ENCODE data around the gene ASB7.

The ASB7 gene

DNA sequence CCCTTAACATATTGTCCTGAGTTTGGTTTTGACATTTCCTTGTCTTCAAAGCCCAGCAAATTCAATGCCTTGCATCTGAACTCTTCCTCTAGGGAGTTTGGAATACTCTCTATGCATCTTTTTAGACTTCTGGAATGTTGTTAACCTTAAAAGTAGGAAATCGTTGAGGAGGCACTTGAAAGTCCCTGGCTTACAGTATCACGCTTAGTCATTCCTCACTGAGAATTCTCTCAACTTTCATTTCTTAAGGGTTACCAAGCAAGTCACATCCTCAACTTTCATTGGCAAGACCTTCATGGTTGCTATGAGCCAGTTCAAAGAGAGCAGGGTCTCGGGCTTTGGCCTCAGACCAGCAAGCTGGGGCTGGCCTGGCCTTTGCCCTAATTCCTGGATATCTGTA lies 89.9 kb downstream of the ASB7 start:
- DNase-seq (ENCODE audit: low read depth): no peak
- TF ChIP-seq MYC (IDR thresholded peaks at IDR 0.05; ENCODE audit: low read depth, low read length): no peak
- TF ChIP-seq, protein P1, sequence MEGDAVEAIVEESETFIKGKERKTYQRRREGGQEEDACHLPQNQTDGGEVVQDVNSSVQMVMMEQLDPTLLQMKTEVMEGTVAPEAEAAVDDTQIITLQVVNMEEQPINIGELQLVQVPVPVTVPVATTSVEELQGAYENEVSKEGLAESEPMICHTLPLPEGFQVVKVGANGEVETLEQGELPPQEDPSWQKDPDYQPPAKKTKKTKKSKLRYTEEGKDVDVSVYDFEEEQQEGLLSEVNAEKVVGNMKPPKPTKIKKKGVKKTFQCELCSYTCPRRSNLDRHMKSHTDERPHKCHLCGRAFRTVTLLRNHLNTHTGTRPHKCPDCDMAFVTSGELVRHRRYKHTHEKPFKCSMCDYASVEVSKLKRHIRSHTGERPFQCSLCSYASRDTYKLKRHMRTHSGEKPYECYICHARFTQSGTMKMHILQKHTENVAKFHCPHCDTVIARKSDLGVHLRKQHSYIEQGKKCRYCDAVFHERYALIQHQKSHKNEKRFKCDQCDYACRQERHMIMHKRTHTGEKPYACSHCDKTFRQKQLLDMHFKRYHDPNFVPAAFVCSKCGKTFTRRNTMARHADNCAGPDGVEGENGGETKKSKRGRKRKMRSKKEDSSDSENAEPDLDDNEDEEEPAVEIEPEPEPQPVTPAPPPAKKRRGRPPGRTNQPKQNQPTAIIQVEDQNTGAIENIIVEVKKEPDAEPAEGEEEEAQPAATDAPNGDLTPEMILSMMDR (IDR thresholded peaks at IDR 0.05; ENCODE audit: low read depth, low read length): no peak
- TF ChIP-seq, protein P2, sequence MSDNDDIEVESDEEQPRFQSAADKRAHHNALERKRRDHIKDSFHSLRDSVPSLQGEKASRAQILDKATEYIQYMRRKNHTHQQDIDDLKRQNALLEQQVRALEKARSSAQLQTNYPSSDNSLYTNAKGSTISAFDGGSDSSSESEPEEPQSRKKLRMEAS (IDR thresholded peaks at IDR 0.05; ENCODE audit: low read depth, low read length): no peak
- H3K4me3 ChIP-seq (ENCODE audit: low read depth, low read length): no peak overlapping the region

DNA sequence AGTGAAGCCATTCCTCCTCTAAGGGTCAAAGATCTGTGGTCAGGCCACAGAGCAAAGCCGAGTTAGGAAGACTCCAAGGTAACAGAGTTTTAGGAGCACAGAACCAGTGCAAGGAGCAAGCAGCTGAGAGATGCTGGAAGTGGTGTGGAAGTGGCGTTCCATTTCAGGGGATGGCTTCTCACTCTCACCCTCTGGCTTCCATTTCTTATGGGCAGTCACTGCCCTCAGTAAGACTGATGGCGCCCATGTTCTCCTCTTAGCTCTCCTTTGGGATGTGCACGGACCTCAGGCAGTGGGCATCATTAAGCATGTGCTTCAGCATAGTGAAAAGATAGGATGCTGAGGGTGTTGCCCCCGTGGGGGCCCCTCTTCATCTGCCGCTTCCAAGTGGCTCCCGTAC lies 90.3 kb downstream of the ASB7 start:
- no peak for DNase-seq (ENCODE audit: low read depth)
- TF ChIP-seq, protein P2 (IDR thresholded peaks at IDR 0.05; ENCODE audit: low read depth, low read length): no peak
- TF ChIP-seq, protein P1 (IDR thresholded peaks at IDR 0.05; ENCODE audit: low read depth, low read length): no peak
- TF ChIP-seq MYC (IDR thresholded peaks at IDR 0.05; ENCODE audit: low read depth, low read length) (no peak), POLR2A (IDR thresholded peaks at IDR 0.05; ENCODE audit: extremely low read depth, insufficient read length) (no peak)
- H3K4me3 ChIP-seq (ENCODE audit: low read depth, low read length): no peak overlapping the region

DNA sequence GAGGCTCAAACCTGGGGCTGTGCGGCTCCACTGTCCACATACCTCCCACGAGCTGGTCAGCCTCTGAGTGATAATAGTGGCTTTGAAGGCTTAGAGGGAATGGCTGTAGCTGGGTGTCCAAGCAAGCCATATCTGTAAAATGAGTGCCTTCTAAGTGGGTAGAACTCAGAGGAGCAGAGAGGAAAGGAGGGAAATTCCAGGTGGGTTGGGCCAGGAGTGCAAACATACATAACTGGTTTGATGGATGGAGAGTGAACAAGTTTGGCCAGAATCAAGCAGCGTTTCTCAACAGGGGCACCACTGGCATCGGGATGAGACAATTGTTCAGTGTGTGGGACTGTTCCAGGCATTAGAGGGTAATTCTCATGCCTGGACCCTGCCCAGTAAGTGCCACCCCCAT lies 91.1 kb downstream of the ASB7 start:
- no peak for DNase-seq (ENCODE audit: low read depth)
- no peak for TF ChIP-seq MYC (IDR thresholded peaks at IDR 0.05; ENCODE audit: low read depth, low read length)
- TF ChIP-seq, protein P2 (IDR thresholded peaks at IDR 0.05; ENCODE audit: low read depth, low read length): no peak
- TF ChIP-seq, protein P1 (IDR thresholded peaks at IDR 0.05; ENCODE audit: low read depth, low read length): no peak
- no peak for TF ChIP-seq POLR2A (IDR thresholded peaks at IDR 0.05; ENCODE audit: extremely low read depth, insufficient read length)
- no peak overlapping the region for H3K4me3 ChIP-seq (ENCODE audit: low read depth, low read length)

DNA sequence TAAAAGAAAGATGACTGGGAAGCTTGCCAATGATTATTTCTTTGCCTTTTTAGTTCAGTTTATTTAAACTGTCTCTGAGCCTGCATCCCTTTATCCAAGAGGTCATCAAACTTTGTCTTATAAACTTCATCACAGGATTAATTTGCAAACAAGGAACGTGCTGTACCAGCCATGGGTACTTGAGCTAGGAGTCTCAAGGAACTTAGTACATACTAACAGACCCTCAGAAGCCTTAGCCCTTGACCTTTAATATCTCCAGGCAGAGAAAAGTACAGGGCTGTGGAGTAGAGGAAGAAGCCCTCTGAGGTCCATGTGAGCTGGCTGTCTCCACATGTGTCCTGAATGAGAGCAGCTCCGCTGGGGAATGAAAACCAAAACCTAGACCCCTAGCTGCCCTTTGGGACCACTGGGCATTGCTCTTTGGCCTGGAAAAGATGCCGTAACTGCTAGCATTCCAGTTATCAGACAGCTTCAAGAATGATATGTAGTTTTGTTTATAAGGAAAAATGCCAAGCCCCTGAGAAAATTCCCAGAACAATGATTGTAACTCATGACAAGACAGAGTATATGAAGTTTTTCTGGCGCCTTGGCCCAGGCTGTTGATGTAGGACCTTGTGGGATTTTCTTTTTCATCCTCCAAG lies 92.1 kb downstream of the ASB7 start:
- TF ChIP-seq MYC (IDR thresholded peaks at IDR 0.05; ENCODE audit: low read depth, low read length): no peak
- TF ChIP-seq, protein P2 (IDR thresholded peaks at IDR 0.05; ENCODE audit: low read depth, low read length): no peak
- DNase-seq (ENCODE audit: low read depth): no peak
- no peak overlapping the region for H3K4me3 ChIP-seq (ENCODE audit: low read depth, low read length)

GRCh38 chr15:100695048-100695447 lies 92.7 kb downstream of the ASB7 start:
- no peak overlapping the region for H3K4me3 ChIP-seq (ENCODE audit: low read depth, low read length)
- DNase-seq (ENCODE audit: low read depth): no peak
- TF ChIP-seq, protein P2 (IDR thresholded peaks at IDR 0.05; ENCODE audit: low read depth, low read length): no peak
- TF ChIP-seq, protein P1 (IDR thresholded peaks at IDR 0.05; ENCODE audit: low read depth, low read length): no peak
- no peak for TF ChIP-seq MYC (IDR thresholded peaks at IDR 0.05; ENCODE audit: low read depth, low read length)
- no peak for TF ChIP-seq POLR2A (IDR thresholded peaks at IDR 0.05; ENCODE audit: extremely low read depth, insufficient read length)

DNA sequence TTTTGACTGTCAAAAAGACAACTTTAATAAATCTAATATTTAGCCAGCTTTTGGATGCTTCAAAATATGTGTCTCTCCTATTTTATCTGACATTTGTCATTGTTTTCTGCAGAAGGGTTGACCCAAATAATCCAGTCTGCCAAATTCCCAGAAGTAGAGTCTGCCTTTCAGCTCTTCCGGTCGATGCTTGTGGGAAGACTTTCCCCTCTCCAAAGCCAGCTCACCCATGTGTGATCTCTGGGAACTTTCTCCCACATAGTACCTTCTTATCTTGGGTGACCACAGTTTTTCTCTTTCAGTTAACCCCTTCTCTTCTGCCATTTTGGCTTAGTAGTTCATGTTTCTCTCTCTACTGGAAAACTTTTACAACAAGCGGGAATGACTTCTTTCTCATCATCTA lies 94.1 kb downstream of the ASB7 start:
- TF ChIP-seq, protein P1 (IDR thresholded peaks at IDR 0.05; ENCODE audit: low read depth, low read length): no peak
- TF ChIP-seq POLR2A (IDR thresholded peaks at IDR 0.05; ENCODE audit: extremely low read depth, insufficient read length) (no peak), MYC (IDR thresholded peaks at IDR 0.05; ENCODE audit: low read depth, low read length) (no peak)
- TF ChIP-seq, protein P2 (IDR thresholded peaks at IDR 0.05; ENCODE audit: low read depth, low read length): no peak
- H3K4me3 ChIP-seq (ENCODE audit: low read depth, low read length): no peak overlapping the region

More for the DNA sequence above, 94.1 kb downstream of the ASB7 start:
- no peak for DNase-seq (ENCODE audit: low read depth)

All from NB4 (cell line).